SK-N-SH treated with all-trans-retinoic acid at 6 μM for 48 hours (cell line): Measurements from ENCODE around the gene CXCR5.

ENCODE experiments used
- ATAC-seq: fragments of 200-7000 bp; cut with Tn5 transposase; 3 replicates; pipeline ENCODE4 v1.9.1; 2020; ENCODE audit warnings: mild to moderate bottlenecking, moderate library complexity
- ARNTL ChIP-seq: fragments of 450-650 bp; formaldehyde crosslinking; IDR thresholded peaks from 2 replicates; pipeline ENCODE4 v1.5.0; 2020; ENCODE audit warnings: low read depth, mild to moderate bottlenecking, moderate library complexity, borderline replicate concordance
- BACH2 ChIP-seq: fragments of 250-450 bp; sonication (Bioruptor Pico); IDR thresholded peaks from 2 replicates; pipeline ENCODE4 v1.9.0; 2021; ENCODE audit warnings: mild to moderate bottlenecking, borderline replicate concordance
- CSDC2 ChIP-seq: fragments of 250-450 bp; sonication (Bioruptor Pico); IDR thresholded peaks from 2 replicates; pipeline ENCODE4 v1.5.0; 2020; ENCODE audit warnings: mild to moderate bottlenecking, moderate library complexity
- GLIS3 ChIP-seq: fragments of 250-450 bp; sonication (Bioruptor Pico); IDR thresholded peaks from 2 replicates; pipeline ENCODE4 v1.5.0; 2020; ENCODE audit warnings: mild to moderate bottlenecking, moderate library complexity
- OSR1 ChIP-seq: fragments of 250-450 bp; sonication (Bioruptor Pico); IDR thresholded peaks from 2 replicates; pipeline ENCODE4 v1.8.0; 2022; ENCODE audit warnings: moderate library complexity, mild to moderate bottlenecking, inconsistent platforms
- PPARA ChIP-seq: fragments of 250-450 bp; sonication (Bioruptor Pico); IDR thresholded peaks from 2 replicates; pipeline ENCODE4 v1.5.0; 2020; ENCODE audit warnings: mild to moderate bottlenecking, borderline replicate concordance
- RARB ChIP-seq: fragments of 250-450 bp; sonication (Bioruptor Pico); IDR thresholded peaks from 2 replicates; pipeline ENCODE4 v1.8.0; 2021; ENCODE audit warnings: mild to moderate bottlenecking, moderate library complexity
- SNAI2 ChIP-seq: fragments of 250-450 bp; sonication (Bioruptor Pico); IDR thresholded peaks from 2 replicates; pipeline ENCODE4 v1.5.0; 2020; ENCODE audit warnings: mild to moderate bottlenecking, moderate library complexity
- TCF4 ChIP-seq: fragments of 250-450 bp; sonication (Bioruptor Pico); IDR thresholded peaks from 2 replicates; pipeline ENCODE4 v1.8.0; 2021; ENCODE audit warnings: mild to moderate bottlenecking, moderate library complexity, borderline replicate concordance
- TOX ChIP-seq: fragments of 250-450 bp; sonication (Bioruptor Pico); IDR thresholded peaks from 2 replicates; pipeline ENCODE4 v1.8.0; 2021; ENCODE audit warnings: mild to moderate bottlenecking, moderate library complexity, borderline replicate concordance
- TSHZ2 ChIP-seq: fragments of 250-450 bp; sonication (Bioruptor Pico); IDR thresholded peaks from 2 replicates; pipeline ENCODE4 v1.5.0; 2020; ENCODE audit warnings: mild to moderate bottlenecking, moderate library complexity
- ZC3H10 ChIP-seq: fragments of 250-450 bp; sonication (Bioruptor Pico); IDR thresholded peaks from 2 replicates; pipeline ENCODE4 v1.5.1; 2021; ENCODE audit warnings: mild to moderate bottlenecking, moderate library complexity
- ZFP30 ChIP-seq: fragments of 450-650 bp; formaldehyde crosslinking; IDR thresholded peaks from 2 replicates; pipeline ENCODE4 v1.5.0; 2022; ENCODE audit warnings: mild to moderate bottlenecking, moderate library complexity
- ZNF70 ChIP-seq: fragments of 450-650 bp; formaldehyde crosslinking; IDR thresholded peaks from 2 replicates; pipeline ENCODE4 v1.5.0; 2020; ENCODE audit warnings: mild to moderate bottlenecking, moderate library complexity
- ZNF8 ChIP-seq: fragments of 450-650 bp; formaldehyde crosslinking; IDR thresholded peaks from 2 replicates; pipeline ENCODE4 v1.5.0; 2020; ENCODE audit warnings: mild to moderate bottlenecking, moderate library complexity
- TF ChIP-seq, protein P1 (sequence below): fragments of 250-450 bp; sonication (Bioruptor Pico); IDR thresholded peaks from 2 replicates; pipeline ENCODE4 v1.8.0; 2020; ENCODE audit warnings: mild to moderate bottlenecking, moderate library complexity, borderline replicate concordance
- TF ChIP-seq, protein P2 (sequence below): fragments of 250-450 bp; sonication (Bioruptor Pico); IDR thresholded peaks from 2 replicates; pipeline ENCODE4 v1.5.1; 2021; ENCODE audit warnings: mild to moderate bottlenecking, moderate library complexity
- TF ChIP-seq, protein P3 (sequence below): fragments of 250-450 bp; sonication (Bioruptor Pico); IDR thresholded peaks from 2 replicates; pipeline ENCODE4 v1.8.0; 2021; ENCODE audit warnings: low read depth, mild to moderate bottlenecking, moderate library complexity, borderline replicate concordance

The CXCR5 gene

DNA sequence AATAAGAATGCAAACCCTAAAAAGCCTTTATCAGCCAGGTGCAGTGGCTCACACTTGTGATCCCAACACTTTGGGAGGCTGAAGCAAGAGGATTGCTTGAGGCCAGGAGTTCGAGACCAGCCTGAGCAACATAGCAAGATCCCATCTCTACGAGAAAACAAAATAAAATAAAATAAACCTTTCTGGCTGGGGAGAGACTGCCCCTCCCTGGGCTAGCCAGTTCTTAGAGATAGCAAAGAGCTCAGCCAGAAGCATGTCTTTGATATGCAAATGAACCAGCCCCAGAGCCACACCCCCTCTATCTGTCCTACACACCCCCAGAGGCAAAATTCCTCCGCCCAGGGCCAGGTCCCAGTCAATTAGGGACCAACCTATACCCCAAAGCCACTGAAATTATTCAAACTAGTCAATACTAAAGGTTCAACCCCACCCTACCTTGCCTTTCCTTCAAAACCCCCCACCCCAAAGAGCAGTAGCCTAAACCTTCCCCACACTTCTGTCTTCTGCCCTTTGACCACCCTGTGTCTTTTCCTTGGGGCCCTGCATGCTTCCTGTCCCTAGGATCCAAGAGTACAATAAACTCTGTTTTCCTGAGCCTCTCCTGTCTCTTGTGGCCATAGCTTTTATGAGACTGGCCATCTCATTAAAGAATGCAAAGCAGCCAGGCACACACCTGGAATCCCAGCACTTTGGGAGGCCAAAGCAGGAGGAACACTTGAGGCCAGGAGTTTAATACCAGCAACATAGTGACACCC lies 37.3 kb upstream of the CXCR5 start:
- no peak for ATAC-seq
- TF ChIP-seq ARNTL (CRISPR knock-in tag) (no peak), GLIS3 (no peak), RARB (no peak), ZC3H10 (no peak), TOX (CRISPR knock-in tag) (no peak), ZFP30 (CRISPR knock-in tag) (no peak), SNAI2 (CRISPR knock-in tag) (no peak), BACH2 (CRISPR knock-in tag) (no peak), TSHZ2 (no peak), ZNF70 (CRISPR knock-in tag) (no peak)
- TF ChIP-seq, protein P1, sequence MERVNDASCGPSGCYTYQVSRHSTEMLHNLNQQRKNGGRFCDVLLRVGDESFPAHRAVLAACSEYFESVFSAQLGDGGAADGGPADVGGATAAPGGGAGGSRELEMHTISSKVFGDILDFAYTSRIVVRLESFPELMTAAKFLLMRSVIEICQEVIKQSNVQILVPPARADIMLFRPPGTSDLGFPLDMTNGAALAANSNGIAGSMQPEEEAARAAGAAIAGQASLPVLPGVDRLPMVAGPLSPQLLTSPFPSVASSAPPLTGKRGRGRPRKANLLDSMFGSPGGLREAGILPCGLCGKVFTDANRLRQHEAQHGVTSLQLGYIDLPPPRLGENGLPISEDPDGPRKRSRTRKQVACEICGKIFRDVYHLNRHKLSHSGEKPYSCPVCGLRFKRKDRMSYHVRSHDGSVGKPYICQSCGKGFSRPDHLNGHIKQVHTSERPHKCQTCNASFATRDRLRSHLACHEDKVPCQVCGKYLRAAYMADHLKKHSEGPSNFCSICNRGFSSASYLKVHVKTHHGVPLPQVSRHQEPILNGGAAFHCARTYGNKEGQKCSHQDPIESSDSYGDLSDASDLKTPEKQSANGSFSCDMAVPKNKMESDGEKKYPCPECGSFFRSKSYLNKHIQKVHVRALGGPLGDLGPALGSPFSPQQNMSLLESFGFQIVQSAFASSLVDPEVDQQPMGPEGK (CRISPR knock-in tag): no peak

GRCh38 chr11:118849825-118850224 lies 33.9 kb upstream of the CXCR5 start:
- TF ChIP-seq, protein P1 (CRISPR knock-in tag): no peak
- TF ChIP-seq OSR1 (CRISPR knock-in tag) (no peak), GLIS3 (no peak)
- TF ChIP-seq, protein P2, sequence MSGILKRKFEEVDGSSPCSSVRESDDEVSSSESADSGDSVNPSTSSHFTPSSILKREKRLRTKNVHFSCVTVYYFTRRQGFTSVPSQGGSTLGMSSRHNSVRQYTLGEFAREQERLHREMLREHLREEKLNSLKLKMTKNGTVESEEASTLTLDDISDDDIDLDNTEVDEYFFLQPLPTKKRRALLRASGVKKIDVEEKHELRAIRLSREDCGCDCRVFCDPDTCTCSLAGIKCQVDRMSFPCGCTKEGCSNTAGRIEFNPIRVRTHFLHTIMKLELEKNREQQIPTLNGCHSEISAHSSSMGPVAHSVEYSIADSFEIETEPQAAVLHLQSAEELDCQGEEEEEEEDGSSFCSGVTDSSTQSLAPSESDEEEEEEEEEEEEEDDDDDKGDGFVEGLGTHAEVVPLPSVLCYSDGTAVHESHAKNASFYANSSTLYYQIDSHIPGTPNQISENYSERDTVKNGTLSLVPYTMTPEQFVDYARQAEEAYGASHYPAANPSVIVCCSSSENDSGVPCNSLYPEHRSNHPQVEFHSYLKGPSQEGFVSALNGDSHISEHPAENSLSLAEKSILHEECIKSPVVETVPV (CRISPR knock-in tag): no peak
- no peak for ATAC-seq

- TF ChIP-seq, protein P1 (CRISPR knock-in tag): no peak
- TF ChIP-seq TSHZ2 (no peak), SNAI2 (CRISPR knock-in tag) (no peak), TCF4 (no peak), TOX (CRISPR knock-in tag) (no peak), ZNF8 (CRISPR knock-in tag) (no peak), OSR1 (CRISPR knock-in tag) (no peak), ZNF70 (CRISPR knock-in tag) (no peak), ZFP30 (CRISPR knock-in tag) (no peak), PPARA (no peak), CSDC2 (CRISPR knock-in tag) (no peak)
- TF ChIP-seq, protein P3, sequence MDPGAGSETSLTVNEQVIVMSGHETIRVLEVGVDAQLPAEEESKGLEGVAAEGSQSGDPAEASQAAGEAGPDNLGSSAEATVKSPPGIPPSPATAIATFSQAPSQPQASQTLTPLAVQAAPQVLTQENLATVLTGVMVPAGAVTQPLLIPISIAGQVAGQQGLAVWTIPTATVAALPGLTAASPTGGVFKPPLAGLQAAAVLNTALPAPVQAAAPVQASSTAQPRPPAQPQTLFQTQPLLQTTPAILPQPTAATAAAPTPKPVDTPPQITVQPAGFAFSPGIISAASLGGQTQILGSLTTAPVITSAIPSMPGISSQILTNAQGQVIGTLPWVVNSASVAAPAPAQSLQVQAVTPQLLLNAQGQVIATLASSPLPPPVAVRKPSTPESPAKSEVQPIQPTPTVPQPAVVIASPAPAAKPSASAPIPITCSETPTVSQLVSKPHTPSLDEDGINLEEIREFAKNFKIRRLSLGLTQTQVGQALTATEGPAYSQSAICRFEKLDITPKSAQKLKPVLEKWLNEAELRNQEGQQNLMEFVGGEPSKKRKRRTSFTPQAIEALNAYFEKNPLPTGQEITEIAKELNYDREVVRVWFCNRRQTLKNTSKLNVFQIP: no peak
- TF ChIP-seq, protein P2 (CRISPR knock-in tag): no peak
- no peak for ATAC-seq
Measured at GRCh38 chr11:118851970-118852369, 31.7 kb upstream of the CXCR5 start.
